Activated B cell treated with CpG ODN at 0.5 μM for 24 hours (primary cell): ENCODE data around the gene ATXN2. TPM values are rescaled to one million over a fixed set of nuclear protein-coding genes. Genes with fewer than 3 reads are reported as not detected.
"Not testable (repeated sequence)": the region's sequence is repeated elsewhere in the genome, so short reads cannot be mapped to it uniquely, and the experiment has no call there.

Experiments used
- ATAC-seq: fragments of 200-7000 bp; cut with Tn5 transposase; one replicate; pipeline ENCODE4 v1.10.0; 2021; ENCODE audit warnings: low read depth, mild to moderate bottlenecking, moderate library complexity
- CTCF ChIA-PET: fragments of 350-600 bp; sonication (Branson Sonifier 250); formaldehyde crosslinking; loops from one replicate; lab custom pipeline; 2021; ENCODE audit warnings: antibody characterized with exemption; lab: Charles Lee
- POLR2A ChIA-PET: fragments of 350-600 bp; sonication (Branson Sonifier 250); formaldehyde crosslinking; loops from one replicate; lab custom pipeline; 2021; ENCODE audit warnings: antibody characterized with exemption; lab: Charles Lee
- DNase-seq: peaks from one replicate; pipeline ENCODE4 v3.0.0; 2022
- H3K27ac Mint-ChIP-seq: one replicate; pipeline ENCODE4 v1.8.0; 2020; ENCODE audit warnings: mixed read lengths
- H3K27me3 Mint-ChIP-seq: one replicate; pipeline ENCODE4 v1.8.0; 2021; ENCODE audit warnings: mixed read lengths
- H3K36me3 Mint-ChIP-seq: one replicate; pipeline ENCODE4 v1.8.0; 2021; ENCODE audit warnings: low read depth, mixed read lengths
- H3K4me1 Mint-ChIP-seq: one replicate; pipeline ENCODE4 v1.8.0; 2021; ENCODE audit warnings: mixed read lengths
- H3K4me3 Mint-ChIP-seq: one replicate; pipeline ENCODE4 v1.8.0; 2020; ENCODE audit warnings: mild to moderate bottlenecking, mixed read lengths
- H3K9me3 Mint-ChIP-seq: one replicate; pipeline ENCODE4 v1.8.0; 2020; ENCODE audit warnings: mixed read lengths
- CTCF ChIP-seq: fragments of 200-600 bp; IDR thresholded peaks from one replicate; pipeline ENCODE4 v1.8.0; 2022; ENCODE audit warnings: antibody characterized with exemption, mild to moderate bottlenecking
- intact Hi-C: fragments of 100-400 bp; cut with micrococcal nuclease; formaldehyde crosslinking; loops from one replicate; pipeline ENCODE4 v1.15.1; 2024
- total RNA-seq: library from RNA; stranded (reverse); gene quantifications from 2 replicates; pipeline ENCODE4 v1.2.3, GENCODE V29; 2022

ATXN2 gene
- total RNA-seq, 1 donor from 2014 or later, result 46.2 TPM

GRCh38 chr12:111584959-111585358, 14.2 kb downstream of the ATXN2 start:
- Mint-ChIP-seq H3K9me3 (no peaks in the 10 kb centered on the region), H3K27me3 (no peaks in the 10 kb centered on the region), H3K36me3 (no peaks in the 10 kb centered on the region), H3K4me3 (no peak overlapping the region), H3K4me1 (peaks cover 14% of the 10 kb centered on the region), H3K27ac (no peak overlapping the region)
- no peak for TF ChIP-seq CTCF
- POLR2A ChIA-PET, result interaction anchor here (0.7 kb wide), 1 partner anchor 937 kb away, joined by 5 read pairs; no protein-coding TSS in a partner anchor
- CTCF ChIA-PET, result no interaction called here
- DNase-seq (no peak), ATAC-seq (no peak)
- intact Hi-C loops, result no loop called here

GRCh38 chr12:111583506-111583905, 15.6 kb downstream of the ATXN2 start:
- POLR2A ChIA-PET, H3K27me3 Mint-ChIP-seq, H3K4me3 Mint-ChIP-seq, intact Hi-C loops, H3K9me3 Mint-ChIP-seq, ATAC-seq, CTCF ChIA-PET, H3K27ac Mint-ChIP-seq, H3K36me3 Mint-ChIP-seq, DNase-seq: not testable (repeated sequence)
- peaks cover 19% of the 10 kb centered on the region for H3K4me1 Mint-ChIP-seq

- H3K4me1 Mint-ChIP-seq, result peaks cover 25% of the 10 kb centered on the region
- no peak overlapping the region for H3K27ac Mint-ChIP-seq
- no peak for ATAC-seq
- no peaks in the 10 kb centered on the region for H3K27me3 Mint-ChIP-seq
- H3K36me3 Mint-ChIP-seq, result peaks cover 7% of the 10 kb centered on the region
- no peak overlapping the region for H3K4me3 Mint-ChIP-seq
- POLR2A ChIA-PET, result no interaction called here
- DNase-seq, result no peak
- CTCF ChIA-PET, result no interaction called here
- TF ChIP-seq CTCF, result no peak
- intact Hi-C loops, result no loop called here
- no peaks in the 10 kb centered on the region for H3K9me3 Mint-ChIP-seq
Measured at GRCh38 chr12:111582133-111582747, 16.9 kb downstream of the ATXN2 start.

- POLR2A ChIA-PET, result no interaction called here
- intact Hi-C loops, result no loop called here
- Mint-ChIP-seq H3K4me1 (peaks cover 20% of the 10 kb centered on the region), H3K9me3 (no peaks in the 10 kb centered on the region), H3K4me3 (no peak overlapping the region), H3K27ac (no peak overlapping the region), H3K36me3 (peaks cover 7% of the 10 kb centered on the region), H3K27me3 (no peaks in the 10 kb centered on the region)
- no peak for TF ChIP-seq CTCF
- ATAC-seq (no peak), DNase-seq (no peak)
- CTCF ChIA-PET, result no interaction called here
Measured at GRCh38 chr12:111581434-111582132, 17.5 kb downstream of the ATXN2 start.

GRCh38 chr12:111580737-111581136, 18.4 kb downstream of the ATXN2 start:
- ATAC-seq (no peak), DNase-seq (no peak)
- intact Hi-C loops, result no loop called here
- POLR2A ChIA-PET, result no interaction called here
- Mint-ChIP-seq H3K4me1 (peaks cover 20% of the 10 kb centered on the region), H3K27ac (no peak overlapping the region), H3K27me3 (no peaks in the 10 kb centered on the region), H3K9me3 (no peaks in the 10 kb centered on the region), H3K36me3 (peaks cover 7% of the 10 kb centered on the region), H3K4me3 (no peak overlapping the region)
- CTCF ChIA-PET, result no interaction called here
- no peak for TF ChIP-seq CTCF
